ENCODE measurements around the gene CCDC85C.
A peak's percentile ranks its signal among the peaks of the same experiment; 100 is the strongest.

The CCDC85C gene

GRCh38 chr14:99507860-99508640, 96.0 kb downstream of the CCDC85C start:
- DNase-seq: no peak

- DNase-seq: no peak
Observed at GRCh38 chr14:99506276-99506675, 97.7 kb downstream of the CCDC85C start.

- no peak for DNase-seq
Observed at GRCh38 chr14:99505089-99505488, 98.9 kb downstream of the CCDC85C start.

- DNase-seq: no peak
Observed at GRCh38 chr14:99503848-99504453, 100.1 kb downstream of the CCDC85C start.

GRCh38 chr14:99502989-99503421, 101.0 kb downstream of the CCDC85C start:
- no peak for DNase-seq

- no peak for DNase-seq
Observed at GRCh38 chr14:99497894-99498293, 106.1 kb downstream of the CCDC85C start.

- no peak for DNase-seq
Observed at GRCh38 chr14:99497341-99497740, 106.7 kb downstream of the CCDC85C start.

GRCh38 chr14:99484106-99484505, 119.9 kb downstream of the CCDC85C start:
- DNase-seq: no peak

GRCh38 chr14:99481745-99482099, 122.3 kb downstream of the CCDC85C start:
- DNase-seq: peak; percentile 20

- peak; percentile 100 for DNase-seq
Observed at GRCh38 chr14:99480917-99481744, 122.9 kb downstream of the CCDC85C start, which contains the start of gene CCNK. TSS of gene CCNK (plus strand) at chr14:99481409. CDS start at chr14:99492678, 11,269 bp downstream.

- DNase-seq: peak; percentile 6
Observed at GRCh38 chr14:99479906-99480869, 123.8 kb downstream of the CCDC85C start, which contains the start of gene SETD3. TSS of gene SETD3 (minus strand) at chr14:99480859. CDS start at chr14:99465805, 15,054 bp downstream.

GRCh38 chr14:99479160-99479905, 124.7 kb downstream of the CCDC85C start:
- no peak for DNase-seq

GRCh38 chr14:99478128-99478527, 125.9 kb downstream of the CCDC85C start:
- DNase-seq: no peak

- no peak for DNase-seq
Observed at GRCh38 chr14:99476864-99477263, 127.1 kb downstream of the CCDC85C start.

- DNase-seq: no peak
Observed at GRCh38 chr14:99475660-99476059, 128.3 kb downstream of the CCDC85C start.

- DNase-seq: no peak
Observed at GRCh38 chr14:99475179-99475578, 128.8 kb downstream of the CCDC85C start.

- no peak for DNase-seq
Observed at GRCh38 chr14:99473458-99473857, 130.5 kb downstream of the CCDC85C start.

- DNase-seq: no peak
Observed at GRCh38 chr14:99472937-99473336, 131.1 kb downstream of the CCDC85C start.

GRCh38 chr14:99471731-99472130, 132.3 kb downstream of the CCDC85C start:
- DNase-seq: no peak

- DNase-seq: no peak
Observed at GRCh38 chr14:99468836-99469592, 135.0 kb downstream of the CCDC85C start.

GRCh38 chr14:99468081-99468480, 135.9 kb downstream of the CCDC85C start:
- DNase-seq: no peak

Measured in CD4-positive, alpha-beta T cell treated with Interleukin-4 for 4 hours (primary cell).